Endometrial microvascular endothelial cells (primary cell): ENCODE measurements around the gene HOXA13. TPM values are rescaled to one million over a fixed set of nuclear protein-coding genes. Genes with fewer than 3 reads are reported as not detected.

ENCODE experiments used
- in situ Hi-C: cut with HindIII; loops from 2 replicates; pipeline ENCODE4 v1.10.0; 2017; ENCODE audit warnings: low sequenced_read_pairs, low pct_unique_long_range_greater_than_20kb; ENCODE audit errors: inconsistent ontology term
- total RNA-seq: library from RNA; depleted of rRNA; stranded (reverse); fragments of >200 nt; gene quantifications from one replicate; pipeline ENCODE4 v1.2.3, GENCODE V29; 2015; ENCODE audit errors: inconsistent ontology term

Gene HOXA13
- total RNA-seq, 1 donor from 2014 or later, result 0.09 TPM

DNA sequence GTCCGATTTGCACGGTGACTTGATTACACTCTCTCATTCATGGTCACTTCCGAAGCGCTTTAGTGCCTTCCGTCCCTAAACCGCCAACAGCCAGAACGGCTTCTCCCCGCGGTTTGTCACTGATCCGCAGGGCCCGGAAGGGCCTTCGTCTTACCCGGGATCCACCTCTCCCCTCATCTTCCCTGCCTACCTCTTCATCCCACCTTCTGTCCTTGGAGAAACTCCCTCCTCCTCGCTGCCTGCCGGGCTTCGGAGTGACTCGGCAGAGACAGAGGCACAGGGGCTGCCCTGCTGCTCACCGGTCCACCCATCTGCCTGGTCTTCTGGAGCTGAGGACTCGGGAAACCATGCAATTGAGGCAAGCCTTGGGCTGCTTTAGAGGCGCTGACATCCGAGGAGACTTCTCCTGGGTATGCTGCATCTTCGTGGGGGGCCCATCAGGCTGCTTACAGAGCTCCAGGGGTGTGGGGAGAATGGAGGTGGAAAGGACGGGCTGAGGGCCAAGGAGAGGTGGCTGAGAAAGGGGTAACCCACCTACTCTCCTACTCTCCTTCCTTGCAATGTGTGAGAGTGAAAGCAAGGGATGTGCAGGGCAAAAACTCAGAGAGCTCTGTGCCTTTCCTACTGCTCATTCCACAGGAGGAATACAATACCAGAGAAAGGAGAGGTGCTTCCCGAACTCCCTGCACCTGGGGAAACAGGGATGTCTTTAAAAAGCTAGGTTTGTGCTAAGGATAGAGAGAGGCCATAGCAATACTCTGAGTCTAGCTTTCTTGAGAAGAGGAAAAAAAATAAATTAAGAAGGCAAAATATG, 13.8 kb downstream of the HOXA13 start:
- in situ Hi-C loops, result no loop called here

DNA sequence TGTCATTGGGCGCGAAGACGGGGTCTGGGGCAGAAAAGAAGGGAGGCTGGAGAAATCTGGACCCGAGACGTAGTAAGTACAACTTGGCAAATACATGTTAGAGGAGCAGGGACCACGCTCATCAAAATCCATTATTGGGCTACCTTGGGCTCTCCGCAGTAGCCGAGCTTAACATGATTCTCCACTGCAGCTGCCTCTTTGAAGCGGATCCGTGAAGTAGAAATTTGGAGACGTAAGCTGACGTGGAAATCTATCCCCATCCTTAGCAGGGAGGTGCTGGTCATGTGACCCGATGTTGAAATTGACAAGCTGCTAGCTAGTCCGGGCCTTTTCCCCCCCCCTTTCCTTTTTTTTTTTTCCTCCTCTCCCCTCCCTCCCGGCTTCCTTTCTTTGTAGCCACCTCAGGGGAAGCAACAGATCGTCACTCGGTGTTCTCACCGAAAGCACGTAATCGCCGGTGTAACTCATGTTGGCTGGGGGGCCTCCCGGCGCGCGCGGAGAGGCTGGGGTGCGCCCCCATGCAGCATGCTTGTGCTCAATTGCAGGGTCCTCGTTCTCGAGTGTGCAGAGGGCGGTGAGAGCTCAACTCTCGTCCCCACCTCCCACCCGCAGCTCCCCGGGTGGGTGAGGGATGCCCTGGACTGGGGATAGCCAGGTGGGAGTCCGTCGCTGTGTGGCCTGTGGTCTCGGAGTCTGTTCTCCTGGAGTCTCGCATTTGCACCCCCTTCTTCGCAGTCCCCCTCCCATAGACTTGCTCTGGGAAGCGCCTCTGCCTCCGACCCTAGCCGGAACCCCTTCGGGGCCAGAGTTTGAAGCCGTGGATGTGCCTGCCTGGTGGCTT, 14.7 kb downstream of the HOXA13 start, which contains the start of gene HOXA11:
HOXA11 (minus strand) TSS at position 220 of the 841 bp plus-strand sequence; CDS start at position 132, 88 bp downstream.
- in situ Hi-C loops, result no loop called here

DNA sequence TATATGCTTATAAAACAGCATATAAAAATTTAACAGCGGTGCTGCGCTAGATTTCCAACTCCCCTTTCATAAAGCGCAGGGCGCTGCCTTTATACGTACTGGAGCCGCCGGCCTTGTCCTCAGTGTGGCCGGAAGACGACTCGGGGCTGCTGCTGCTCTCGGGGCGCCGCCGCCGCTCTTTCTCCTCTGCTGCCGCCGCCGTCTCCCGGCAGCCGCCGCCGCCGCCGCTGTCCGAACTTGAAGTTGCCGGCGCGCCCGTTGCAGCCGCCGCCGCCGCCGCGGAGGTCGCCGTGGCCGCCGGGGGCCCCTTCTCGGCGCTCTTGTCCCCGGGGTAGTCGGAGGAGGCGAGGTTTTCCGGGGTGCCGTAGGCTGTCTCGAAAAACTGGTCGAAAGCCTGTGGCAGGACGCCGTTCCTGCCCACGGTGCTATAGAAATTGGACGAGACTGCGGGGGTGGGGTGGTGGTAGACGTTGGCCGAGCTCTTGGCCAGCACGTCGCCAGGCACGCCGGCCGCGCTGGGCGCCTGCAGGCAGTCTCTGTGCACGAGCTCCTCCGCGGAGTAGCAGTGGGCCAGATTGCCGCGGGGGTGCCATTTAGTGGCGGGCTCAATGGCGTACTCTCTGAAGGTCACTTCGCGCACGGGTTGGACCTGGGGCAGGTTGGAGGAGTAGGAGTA, 15.4 kb downstream of the HOXA13 start:
- in situ Hi-C loops, result no loop called here

DNA sequence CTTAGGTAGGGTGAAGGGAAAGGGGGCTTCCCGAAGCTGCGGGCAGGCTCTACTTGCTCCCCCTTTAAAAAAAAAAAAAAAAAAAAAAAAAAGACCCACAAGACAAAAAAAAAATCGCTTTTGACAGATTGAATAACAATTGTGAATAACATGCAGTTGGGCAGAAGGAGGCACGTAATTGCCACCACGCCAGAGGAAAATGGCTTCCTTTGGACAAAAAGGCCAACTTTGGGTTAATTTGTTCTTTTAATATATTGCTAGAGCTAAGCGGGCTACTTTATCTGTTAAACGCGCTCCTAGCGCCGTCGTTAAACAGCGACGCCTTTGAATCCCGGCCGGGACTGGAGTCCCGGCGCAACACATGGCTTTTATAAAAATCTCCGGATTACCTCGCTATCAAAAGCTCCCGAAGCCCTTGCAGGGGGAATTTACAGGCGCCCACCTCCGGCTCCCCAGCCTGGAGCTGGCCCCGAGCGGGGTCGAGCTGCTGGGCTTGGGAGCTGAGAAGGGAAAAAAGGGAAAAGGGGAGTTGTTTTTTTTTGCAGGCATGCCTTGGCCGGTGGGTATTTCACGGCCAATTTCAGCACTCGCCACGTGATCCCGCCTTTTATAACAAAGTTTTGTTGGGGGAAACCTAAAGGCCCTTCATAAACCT, 16.1 kb downstream of the HOXA13 start:
- in situ Hi-C loops, result no loop called here

DNA sequence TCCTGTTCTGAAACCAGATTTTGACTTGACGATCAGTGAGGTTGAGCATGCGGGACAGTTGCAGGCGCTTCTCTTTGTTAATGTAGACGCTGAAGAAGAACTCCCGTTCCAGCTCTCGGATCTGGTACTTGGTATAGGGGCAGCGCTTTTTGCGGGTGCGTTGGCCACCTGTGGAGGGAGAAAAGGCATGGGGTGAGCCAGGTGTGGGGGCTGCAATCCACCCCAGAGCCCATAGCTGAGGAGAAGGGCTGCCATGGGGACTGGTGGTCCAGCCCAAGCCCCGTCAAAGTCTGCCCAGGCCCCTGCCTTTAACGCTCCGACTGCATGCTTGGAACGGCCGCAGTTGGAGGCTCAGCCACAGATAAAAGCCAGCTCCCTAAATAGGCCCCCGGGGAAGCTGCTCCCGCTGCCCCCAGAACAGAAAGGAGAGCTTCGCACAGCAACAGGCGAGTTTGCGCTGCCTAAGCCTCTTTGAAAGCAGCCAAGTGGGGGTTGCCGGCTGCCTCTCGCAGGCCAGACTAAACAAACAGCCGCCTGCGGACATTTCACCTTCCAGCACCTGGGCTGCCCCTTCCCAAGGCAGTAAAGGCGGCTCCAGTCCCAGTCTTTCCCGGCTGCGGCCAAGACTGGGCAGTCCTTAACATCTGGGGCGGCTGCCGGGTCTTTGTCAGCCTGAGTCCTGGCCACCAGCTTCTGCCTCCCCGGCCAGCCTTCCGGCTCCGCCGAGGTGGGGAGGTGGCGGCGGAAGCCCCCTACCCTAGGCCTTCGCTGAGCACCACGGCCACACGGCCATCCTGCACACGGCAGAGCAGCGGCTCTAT, 16.8 kb downstream of the HOXA13 start:
- in situ Hi-C loops, result no loop called here

DNA sequence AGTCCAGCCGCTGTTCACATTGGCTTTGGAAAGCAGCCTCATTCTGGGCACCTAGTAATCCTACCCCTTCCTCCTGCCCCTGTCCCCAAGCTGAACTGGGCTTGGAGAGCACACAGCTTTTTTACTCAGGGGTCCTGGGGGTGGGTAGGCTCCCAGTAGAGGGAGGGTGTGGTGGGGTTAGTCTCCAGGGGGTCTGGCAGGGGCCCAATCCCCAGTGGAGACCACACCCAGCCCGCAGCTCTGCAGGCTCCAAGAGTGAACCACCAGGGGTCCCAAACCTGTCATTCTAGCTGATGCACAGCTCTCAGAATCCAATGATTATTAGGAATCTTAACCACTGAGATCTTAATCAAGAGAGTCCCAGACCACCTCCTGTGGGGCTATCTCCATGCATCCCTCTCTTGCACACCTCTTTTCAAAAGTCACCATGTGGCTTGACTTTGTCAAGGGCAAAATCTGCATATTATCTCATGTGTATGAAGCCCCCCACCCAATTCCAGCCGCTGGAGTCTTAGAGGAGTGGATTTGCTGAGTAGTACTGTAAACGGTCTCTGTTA, 17.5 kb downstream of the HOXA13 start:
- in situ Hi-C loops, result no loop called here

DNA sequence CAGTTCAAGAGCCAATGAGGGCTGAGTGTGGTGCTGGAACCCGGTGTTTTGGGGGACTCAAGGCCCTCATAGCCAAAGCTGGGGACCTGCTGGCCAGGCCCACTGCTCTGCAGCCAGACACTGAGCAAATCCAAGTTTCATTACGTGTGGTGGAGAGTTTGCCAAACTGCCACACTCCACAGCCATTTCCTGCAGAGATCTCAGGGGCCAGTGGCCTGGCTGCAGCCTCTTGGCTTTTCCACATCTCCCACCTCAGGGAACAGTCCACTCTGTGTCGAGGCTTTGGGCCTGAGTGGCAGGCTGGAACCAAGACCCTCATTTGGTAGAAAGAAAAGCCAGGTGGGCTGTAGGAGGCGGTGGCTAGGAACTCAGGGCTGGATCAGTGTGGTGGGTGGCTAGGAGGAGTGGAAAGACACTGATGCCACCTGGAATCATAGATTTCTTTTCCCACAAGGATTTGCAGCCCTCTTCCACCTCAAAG, 18.1 kb downstream of the HOXA13 start:
- in situ Hi-C loops, result no loop called here

DNA sequence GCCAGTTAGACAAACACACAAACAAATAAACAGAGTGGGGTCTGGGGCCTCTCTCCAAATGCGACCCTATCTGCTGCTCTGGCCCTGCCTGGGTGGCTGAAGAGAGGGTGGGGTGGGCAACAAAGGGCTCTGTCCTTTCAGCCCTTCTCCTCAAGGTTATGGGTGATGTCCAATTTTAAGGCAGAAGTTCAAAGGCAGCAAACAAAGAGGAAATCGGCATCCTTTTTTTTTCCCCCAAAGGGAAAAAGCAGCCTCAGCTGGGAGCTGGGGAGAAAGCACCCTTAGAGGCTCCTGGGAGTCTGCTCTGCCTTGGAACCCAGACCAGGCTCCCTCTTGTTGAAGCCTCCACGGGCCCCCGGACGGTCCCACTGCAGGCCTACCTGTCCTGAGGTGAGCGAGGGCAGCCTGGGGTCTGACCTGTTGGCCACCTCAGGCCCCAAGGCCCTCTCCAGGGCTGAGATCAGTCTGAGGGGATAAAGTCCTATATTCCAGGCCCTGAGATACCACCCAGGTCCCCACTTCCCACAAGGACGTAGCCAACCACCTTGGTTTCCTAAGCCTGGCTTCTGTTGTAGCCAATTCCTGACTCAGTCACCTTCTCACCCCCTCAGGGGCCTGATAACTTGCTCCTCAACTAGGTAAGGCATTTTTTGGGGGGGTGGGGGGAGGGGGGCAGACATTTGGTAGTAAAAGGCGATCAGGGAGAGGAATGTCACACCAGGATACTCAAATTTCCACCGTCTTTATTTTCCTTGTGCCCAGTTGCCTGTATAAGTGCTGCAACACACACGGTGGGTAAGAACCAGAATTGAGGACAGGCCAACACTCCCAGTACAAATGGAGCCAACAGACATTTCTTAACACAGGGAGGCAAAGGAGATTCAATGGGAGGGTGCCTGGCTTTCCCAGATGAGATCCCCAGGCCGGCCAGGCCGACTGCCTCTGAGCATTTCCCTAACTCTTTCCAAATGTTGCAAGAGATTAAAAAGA, 19.2 kb downstream of the HOXA13 start:
- in situ Hi-C loops, result no loop called here

DNA sequence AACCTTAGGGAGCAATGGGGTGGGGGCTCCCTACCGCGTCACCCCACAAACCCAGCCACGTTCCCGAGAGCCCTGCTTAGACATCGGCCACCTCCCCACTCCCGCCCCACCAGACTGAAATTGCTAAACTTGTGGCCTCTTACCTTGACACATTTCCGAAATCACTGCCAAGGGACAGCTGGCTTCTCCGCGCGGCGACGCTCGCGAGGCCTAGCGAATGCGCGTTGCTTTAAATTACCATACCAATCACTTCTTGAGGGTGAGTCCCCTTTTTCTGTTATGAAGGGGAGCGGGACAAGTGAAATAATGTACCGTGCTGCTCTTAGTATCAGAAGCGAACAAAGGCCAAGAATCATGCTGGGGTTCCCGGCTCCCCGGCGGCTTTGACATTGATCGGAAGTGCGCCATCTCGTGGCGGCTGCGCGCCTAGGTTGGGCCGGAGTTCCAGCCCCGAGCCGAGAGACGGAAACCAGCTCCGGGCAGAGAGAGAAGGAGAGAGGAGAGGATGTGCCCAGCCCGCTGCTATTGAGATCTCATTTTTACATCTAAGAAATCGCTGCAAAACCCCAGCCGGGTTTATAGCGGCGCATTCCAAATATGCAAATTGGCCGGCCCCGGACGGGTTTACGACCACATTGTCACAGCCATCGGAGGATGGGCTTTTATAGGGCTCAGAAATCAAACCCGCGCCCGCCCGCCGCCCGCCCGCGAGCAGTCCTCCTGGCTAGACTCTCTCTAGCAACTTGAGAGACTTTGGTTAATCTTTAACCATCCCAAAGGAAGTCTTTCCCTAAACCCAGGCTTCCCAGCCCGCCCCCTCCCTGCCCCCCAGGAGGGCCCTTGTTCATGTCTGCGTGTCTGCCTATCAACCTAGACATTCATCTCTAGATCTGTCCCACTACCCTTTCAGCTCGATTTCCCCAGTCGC, 20.1 kb downstream of the HOXA13 start:
- in situ Hi-C loops, result no loop called here

DNA sequence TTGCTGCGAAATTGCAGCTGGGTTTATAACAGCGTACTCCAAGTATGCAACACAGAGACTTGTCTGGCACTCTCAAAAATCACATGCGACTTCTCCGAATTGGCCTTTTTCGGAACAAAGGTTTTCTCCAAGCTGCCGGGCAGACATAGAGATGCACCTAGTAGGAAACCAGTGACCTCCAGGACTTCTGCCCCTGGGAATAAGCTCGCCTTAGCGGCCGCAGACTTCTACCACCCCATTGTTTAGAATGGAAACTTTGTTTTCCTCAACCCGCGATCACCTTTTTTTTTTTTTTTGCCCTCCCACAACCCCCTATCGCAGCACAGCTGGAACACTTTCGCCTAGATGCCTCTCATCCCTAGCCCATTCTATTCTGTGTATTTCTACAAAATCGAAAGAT, 20.9 kb downstream of the HOXA13 start:
- in situ Hi-C loops, result no loop called here

DNA sequence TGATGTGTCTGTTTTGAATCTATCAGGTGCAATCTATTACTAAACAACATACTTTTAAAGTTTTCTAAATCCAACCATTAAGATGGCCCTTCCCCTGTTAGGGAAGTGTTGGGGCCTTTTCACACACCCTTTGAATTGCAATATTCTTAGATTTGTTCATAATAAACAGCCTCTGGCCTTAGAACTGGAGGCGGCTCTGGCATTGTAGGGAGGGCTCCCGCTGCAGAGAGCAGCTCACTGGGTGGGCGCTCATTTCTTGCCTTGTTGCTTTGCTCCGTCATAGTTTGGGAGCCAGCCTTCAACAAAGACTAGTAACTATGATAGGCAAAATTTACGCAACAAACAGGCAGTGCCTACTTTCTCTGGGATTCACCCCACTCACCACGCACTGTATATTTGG, 21.5 kb downstream of the HOXA13 start:
- in situ Hi-C loops, result no loop called here

DNA sequence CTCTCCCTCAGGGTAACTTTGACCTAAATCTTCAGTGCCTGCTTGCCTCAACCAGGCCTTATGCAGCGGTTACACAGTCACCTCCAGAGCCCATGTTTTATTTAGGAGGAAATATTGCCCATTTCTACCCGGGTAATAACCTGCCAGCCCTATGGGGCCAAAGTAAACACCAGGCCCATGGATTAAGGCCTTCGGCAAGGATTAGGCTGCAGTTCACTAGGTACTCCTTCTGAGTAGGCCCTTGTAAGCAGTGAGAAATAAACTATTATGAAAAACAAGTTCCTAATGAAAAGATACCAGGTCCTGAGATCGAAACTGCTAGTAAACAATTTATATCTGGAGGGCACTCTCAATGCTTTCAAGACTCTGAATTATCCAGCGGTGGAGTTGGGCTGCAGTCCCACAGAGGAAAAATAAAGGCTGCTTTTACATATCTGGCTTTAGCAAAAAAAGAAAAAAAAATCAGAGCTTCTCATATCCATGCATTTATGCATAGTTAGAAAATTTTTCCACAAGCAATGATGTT, 22.0 kb downstream of the HOXA13 start:
- in situ Hi-C loops, result no loop called here

DNA sequence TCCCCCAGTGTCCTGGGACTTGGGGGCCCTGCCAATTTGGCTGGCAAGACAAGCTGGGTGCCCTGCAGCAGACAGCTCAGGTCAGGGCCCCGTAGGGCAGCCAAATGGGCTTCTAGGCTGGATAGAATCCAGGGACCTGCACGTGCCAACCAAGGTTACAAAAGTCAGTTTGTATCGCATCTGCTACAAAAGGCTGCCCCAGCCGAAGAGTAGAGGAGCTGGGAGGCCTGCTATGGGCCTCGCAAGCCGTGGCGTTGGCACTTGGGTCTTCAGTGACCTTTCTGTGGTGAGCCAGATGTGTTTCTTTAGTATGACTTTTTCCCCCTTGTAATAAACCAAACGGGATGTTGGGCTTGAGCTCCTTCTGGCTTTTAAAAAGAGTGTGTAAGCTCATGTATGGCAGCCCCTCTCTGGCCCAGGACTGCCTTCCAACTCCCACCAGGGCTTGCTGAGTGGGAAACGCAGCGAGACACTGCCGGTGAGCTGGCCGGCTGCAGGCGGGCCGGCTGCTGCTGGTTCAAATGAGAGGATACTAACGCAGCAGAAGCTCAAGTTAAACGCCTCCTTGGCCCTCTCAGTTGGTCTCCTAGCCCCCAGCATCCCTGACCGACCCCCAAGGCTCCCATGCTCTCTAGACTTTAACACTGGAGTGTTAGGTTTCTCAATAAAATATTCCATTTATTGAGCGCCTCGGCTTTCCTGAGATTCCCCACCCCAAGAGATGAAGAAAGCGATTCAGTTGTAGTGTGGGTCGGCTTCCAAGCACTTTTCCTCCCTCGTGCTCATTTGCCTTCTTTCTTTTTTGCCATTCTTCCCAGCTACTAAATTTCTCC, 22.7 kb downstream of the HOXA13 start:
- in situ Hi-C loops, result no loop called here

DNA sequence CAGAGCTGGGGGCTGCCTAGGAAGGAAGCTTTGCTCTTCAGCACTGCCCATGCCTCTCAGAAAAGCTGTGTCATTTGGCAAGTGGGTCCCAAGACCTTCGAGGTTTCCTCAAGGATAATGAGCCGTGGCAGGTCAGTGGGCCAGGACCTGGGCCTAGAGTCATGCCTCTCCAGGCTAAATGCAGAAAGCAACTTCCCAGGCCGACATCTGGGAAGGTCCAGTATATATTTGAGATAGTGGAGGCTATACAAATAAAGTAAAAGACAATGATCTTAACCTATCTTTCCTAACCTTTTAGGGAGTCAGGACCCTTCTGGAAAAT, 23.4 kb downstream of the HOXA13 start:
- in situ Hi-C loops, result no loop called here
